HPDE6-E6E7 (cell line): ENCODE measurements around the gene NUP107.

Source experiments
- DNase-seq: peaks from one replicate; pipeline ENCODE4 v3.0.0; 2011; ENCODE audit warnings: missing footprints; ENCODE audit errors: extremely low spot score

NUP107 gene

GRCh38 chr12:68773582-68773981 is 86.8 kb downstream of the NUP107 start:
- DNase-seq: no peak

- no peak for DNase-seq
These were observed 88.4 kb downstream of the NUP107 start for GRCh38 chr12:68775121-68775630.

GRCh38 chr12:68776976-68777610 is 90.3 kb downstream of the NUP107 start:
- DNase-seq: no peak

- no peak for DNase-seq
These were observed 92.5 kb downstream of the NUP107 start for GRCh38 chr12:68779280-68779679.

GRCh38 chr12:68780731-68781130 is 94.0 kb downstream of the NUP107 start:
- no peak for DNase-seq

- no peak for DNase-seq
These were observed 95.0 kb downstream of the NUP107 start for GRCh38 chr12:68781728-68782127.

- DNase-seq: no peak
These were observed 97.2 kb downstream of the NUP107 start for GRCh38 chr12:68784015-68784414.

GRCh38 chr12:68785358-68785757 is 98.6 kb downstream of the NUP107 start:
- DNase-seq: peak; percentile 44

GRCh38 chr12:68785823-68786222 is 99.0 kb downstream of the NUP107 start:
- no peak for DNase-seq

GRCh38 chr12:68786929-68787328 is 100.2 kb downstream of the NUP107 start:
- DNase-seq: no peak

GRCh38 chr12:68788554-68789143 is 101.9 kb downstream of the NUP107 start:
- DNase-seq: no peak

GRCh38 chr12:68789144-68789878 is 102.5 kb downstream of the NUP107 start:
- DNase-seq: no peak

GRCh38 chr12:68790081-68790951 is 103.5 kb downstream of the NUP107 start:
- no peak for DNase-seq

- no peak for DNase-seq
These were observed 104.1 kb downstream of the NUP107 start for GRCh38 chr12:68790952-68791234.

- DNase-seq: no peak
These were observed 105.2 kb downstream of the NUP107 start for GRCh38 chr12:68791897-68792481.

GRCh38 chr12:68792952-68793351 is 106.2 kb downstream of the NUP107 start:
- DNase-seq: peak; percentile 62

GRCh38 chr12:68793436-68793835 is 106.7 kb downstream of the NUP107 start:
- no peak for DNase-seq

GRCh38 chr12:68793975-68794652 is 107.3 kb downstream of the NUP107 start:
- DNase-seq: no peak

- no peak for DNase-seq
These were observed 108.0 kb downstream of the NUP107 start for GRCh38 chr12:68794653-68795251.
